Suprapubic skin (tissue), 4 donors: ENCODE measurements around the gene ATRIP. TPM values are rescaled to one million over a fixed set of nuclear protein-coding genes. Genes with fewer than 3 reads are reported as not detected.

ENCODE experiments used
- DNase-seq, 2 donors: peaks; one replicate each; pipeline ENCODE4 v3.0.0-alpha.2; 2019; ENCODE audit warnings: low spot score in 2 of 2
- H3K27ac ChIP-seq: fragments of 200-600 bp; sonication (generic); one replicate; pipeline ENCODE4 v1.5.1; 2019
- H3K27me3 ChIP-seq: fragments of 200-600 bp; sonication (generic); one replicate; pipeline ENCODE4 v1.5.1; 2019
- H3K36me3 ChIP-seq: fragments of 200-600 bp; sonication (generic); one replicate; pipeline ENCODE4 v1.5.1; 2019
- H3K4me1 ChIP-seq: fragments of 200-600 bp; sonication (generic); one replicate; pipeline ENCODE4 v1.5.1; 2019
- H3K4me3 ChIP-seq: fragments of 200-600 bp; sonication (generic); one replicate; pipeline ENCODE4 v1.5.1; 2019; ENCODE audit warnings: mild to moderate bottlenecking
- H3K9me3 ChIP-seq: fragments of 200-600 bp; sonication (generic); one replicate; pipeline ENCODE4 v1.5.1; 2019
- EP300 ChIP-seq: sonication (generic); formaldehyde crosslinking; IDR thresholded peaks from one replicate; pipeline ENCODE4 v1.6.1; 2017; ENCODE audit warnings: antibody characterized with exemption
- POLR2A ChIP-seq, 2 donors: fragments of 450-650 bp; IDR thresholded peaks; one replicate each; pipeline ENCODE4 v1.6.1; 2017; ENCODE audit warnings: antibody characterized with exemption in 2 of 2, mild to moderate bottlenecking in 2 of 2, moderate library complexity in 2 of 2
- POLR2AphosphoS5 ChIP-seq, 3 donors: sonication (generic); formaldehyde crosslinking; IDR thresholded peaks; one replicate each; pipeline ENCODE4 v1.6.1; 2017; ENCODE audit warnings: antibody characterized with exemption in 3 of 3
- WGBS: methylation state at CpG from one replicate; pipeline ENCODE4 v1.1.5; 2018; 5-methylcytosine and 5-hydroxymethylcytosine counted together
- total RNA-seq, 4 donors: library from RNA; depleted of rRNA; stranded (reverse); fragments of >200 nt; gene quantifications; one replicate each; pipeline ENCODE4 v1.1.0, GENCODE V29; 2016
- TF ChIP-seq, protein P1 (sequence below), 2 donors: fragments of 200-600 bp in 1 of 2; fragments of 450-650 bp in 1 of 2; sonication (generic) in 1 of 2; IDR thresholded peaks; one replicate each; pipeline ENCODE4 v1.5.1; 2016 to 2019; ENCODE audit warnings: antibody characterized with exemption in 2 of 2, mild to moderate bottlenecking in 1 of 2, moderate library complexity in 1 of 2

ATRIP gene
- total RNA-seq, 4 donors from 2014 or later: 8.7 to 12.7 (median 10.2) TPM

DNA sequence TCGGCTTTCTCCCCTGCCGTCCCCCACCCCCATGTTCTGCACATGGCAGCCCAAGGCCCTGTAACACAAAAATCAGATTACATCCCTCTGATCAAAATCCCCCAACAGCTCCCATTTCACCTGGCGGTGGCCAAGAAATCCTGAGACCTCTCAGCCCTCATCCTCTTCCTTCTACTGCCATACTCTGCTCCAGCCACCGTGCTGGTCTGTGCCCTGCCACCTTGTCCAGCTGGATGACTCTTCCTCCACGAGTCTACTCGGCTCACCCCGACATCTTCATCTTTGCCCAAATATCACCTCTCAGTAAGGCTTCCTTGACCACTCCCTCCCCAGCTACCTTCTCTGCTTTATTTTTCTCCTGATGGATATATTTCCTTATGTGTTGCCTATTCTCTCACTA is 9.7 kb upstream of the ATRIP start:
- TF ChIP-seq POLR2A (IDR thresholded peaks at IDR 0.05): no peak
- TF ChIP-seq, protein P1, sequence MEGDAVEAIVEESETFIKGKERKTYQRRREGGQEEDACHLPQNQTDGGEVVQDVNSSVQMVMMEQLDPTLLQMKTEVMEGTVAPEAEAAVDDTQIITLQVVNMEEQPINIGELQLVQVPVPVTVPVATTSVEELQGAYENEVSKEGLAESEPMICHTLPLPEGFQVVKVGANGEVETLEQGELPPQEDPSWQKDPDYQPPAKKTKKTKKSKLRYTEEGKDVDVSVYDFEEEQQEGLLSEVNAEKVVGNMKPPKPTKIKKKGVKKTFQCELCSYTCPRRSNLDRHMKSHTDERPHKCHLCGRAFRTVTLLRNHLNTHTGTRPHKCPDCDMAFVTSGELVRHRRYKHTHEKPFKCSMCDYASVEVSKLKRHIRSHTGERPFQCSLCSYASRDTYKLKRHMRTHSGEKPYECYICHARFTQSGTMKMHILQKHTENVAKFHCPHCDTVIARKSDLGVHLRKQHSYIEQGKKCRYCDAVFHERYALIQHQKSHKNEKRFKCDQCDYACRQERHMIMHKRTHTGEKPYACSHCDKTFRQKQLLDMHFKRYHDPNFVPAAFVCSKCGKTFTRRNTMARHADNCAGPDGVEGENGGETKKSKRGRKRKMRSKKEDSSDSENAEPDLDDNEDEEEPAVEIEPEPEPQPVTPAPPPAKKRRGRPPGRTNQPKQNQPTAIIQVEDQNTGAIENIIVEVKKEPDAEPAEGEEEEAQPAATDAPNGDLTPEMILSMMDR (IDR thresholded peaks at IDR 0.05): no peak
- no peak for TF ChIP-seq POLR2AphosphoS5 (IDR thresholded peaks at IDR 0.05)
- TF ChIP-seq EP300: no peak
- Histone ChIP-seq H3K4me3 (no peak overlapping the region), H3K27ac (peak overlapping the region; percentile 11), H3K36me3 (peaks cover 10% of the 10 kb centered on the region), H3K4me1 (peaks cover 69% of the 10 kb centered on the region), H3K9me3 (no peaks in the 10 kb centered on the region), H3K27me3 (no peaks in the 10 kb centered on the region)
- no peak for DNase-seq
- 87% methylated on average over 7 of the region's 7 CpGs for WGBS

DNA sequence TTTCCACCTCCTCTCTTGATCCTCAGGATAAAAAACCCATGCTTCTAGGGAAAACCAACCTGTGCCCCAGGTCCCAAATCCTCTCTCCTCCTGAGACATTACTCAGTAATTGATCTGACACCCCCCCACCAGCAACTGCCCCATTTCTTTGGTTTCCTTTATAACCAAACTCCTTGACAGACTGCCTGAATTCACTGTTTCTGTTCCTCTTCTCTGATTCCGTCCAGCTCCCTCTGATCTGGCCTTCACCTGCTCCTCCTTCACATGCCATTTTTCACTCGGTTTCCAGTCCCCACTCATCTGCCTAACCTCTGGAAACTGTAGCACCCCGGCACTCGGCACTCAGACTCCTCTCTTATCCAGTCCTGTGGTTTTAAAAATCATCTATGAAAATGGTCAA is 8.7 kb upstream of the ATRIP start:
- H3K27me3 ChIP-seq: no peaks in the 10 kb centered on the region
- TF ChIP-seq, protein P1 (IDR thresholded peaks at IDR 0.05): no peak
- TF ChIP-seq POLR2A (IDR thresholded peaks at IDR 0.05): no peak
- no peak overlapping the region for H3K27ac ChIP-seq
- peaks cover 65% of the 10 kb centered on the region for H3K4me1 ChIP-seq
- peaks cover 14% of the 10 kb centered on the region for H3K36me3 ChIP-seq
- WGBS: 75% methylated on average over 4 of the region's 4 CpGs
- H3K4me3 ChIP-seq: no peak overlapping the region
- H3K9me3 ChIP-seq: no peaks in the 10 kb centered on the region
- DNase-seq: no peak

DNA sequence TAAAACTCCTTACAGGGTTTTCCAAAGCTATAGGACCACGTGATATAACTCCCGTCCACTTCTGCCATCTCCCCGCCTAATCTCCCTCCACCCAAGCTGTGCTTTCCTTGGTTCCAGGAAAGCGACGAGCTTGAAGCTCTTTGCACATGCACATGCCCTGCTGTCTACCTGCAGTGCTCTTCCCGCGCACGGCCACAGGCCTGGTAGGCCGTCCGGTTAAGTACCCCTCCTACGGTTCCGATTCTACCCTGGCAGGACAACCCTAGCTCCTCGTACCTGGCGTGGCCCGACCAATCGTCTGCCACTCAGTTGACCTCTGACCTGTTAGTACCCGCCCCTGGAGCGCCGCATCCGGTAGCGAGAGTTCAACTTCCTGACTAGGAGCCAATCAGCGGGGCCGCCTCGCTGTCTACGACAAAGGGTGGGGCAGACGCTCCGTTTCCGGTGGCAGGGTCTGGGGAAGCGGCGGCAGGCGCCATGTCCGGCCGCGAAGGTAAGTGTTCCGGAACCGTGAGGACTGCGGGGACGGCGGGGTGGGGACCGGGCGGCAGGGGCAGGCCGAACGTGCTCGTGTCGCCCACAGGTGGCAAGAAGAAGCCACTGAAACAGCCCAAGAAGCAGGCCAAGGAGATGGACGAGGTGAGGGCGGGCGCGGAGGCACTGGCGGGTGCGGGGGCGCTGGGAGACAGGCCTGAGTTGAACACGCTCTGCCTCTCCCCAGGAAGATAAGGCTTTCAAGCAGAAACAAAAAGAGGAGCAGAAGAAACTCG is 6.5 kb upstream of the ATRIP start, which contains the start of the genes CCDC51 and TMA7:
TSS of gene CCDC51 (minus strand) at position 300 of the 770 bp plus-strand sequence. CDS start 4,991 bp downstream, outside the sequence.
TSS of gene TMA7 (plus strand) at position 438 of the 770 bp plus-strand sequence. CDS start at position 478, 40 bp downstream.
- peak; percentile 100 for DNase-seq
- WGBS: 0% methylated on average over 39 of the region's 54 CpGs
- peaks cover 45% of the 10 kb centered on the region for H3K4me1 ChIP-seq

DNA sequence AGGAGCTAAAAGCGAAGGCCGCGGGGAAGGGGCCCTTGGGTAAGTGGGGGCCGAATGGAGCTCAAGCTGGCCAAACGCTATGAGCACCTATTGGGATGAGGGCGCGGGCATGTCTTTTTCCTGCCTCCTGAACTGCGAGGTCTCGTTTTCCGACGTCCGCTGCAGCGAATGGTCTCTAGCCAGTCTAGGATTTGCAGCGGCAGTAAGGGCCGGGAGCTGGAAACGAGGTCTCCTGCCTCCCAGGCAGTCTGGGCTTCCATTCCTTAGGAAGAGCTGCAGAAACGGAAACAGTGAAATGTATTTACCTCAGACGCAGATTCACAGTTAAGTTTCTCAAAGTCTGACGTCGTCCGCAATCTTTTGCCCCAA is 6.0 kb upstream of the ATRIP start:
- peak overlapping the region; percentile 90 for H3K4me3 ChIP-seq
- H3K36me3 ChIP-seq: peaks cover 22% of the 10 kb centered on the region
- whole genome bisulfite sequencing: under 1% methylated on average over 21 of the region's 21 CpGs
- DNase-seq: no peak
- no peaks in the 10 kb centered on the region for H3K9me3 ChIP-seq
- peak overlapping the region; percentile 97 for H3K27ac ChIP-seq
- TF ChIP-seq, protein P1 (IDR thresholded peaks at IDR 0.05): no peak
- no peak for TF ChIP-seq POLR2AphosphoS5 (IDR thresholded peaks at IDR 0.05)
- no peak for TF ChIP-seq EP300
- no peak for TF ChIP-seq POLR2A (IDR thresholded peaks at IDR 0.05)
- H3K27me3 ChIP-seq: no peaks in the 10 kb centered on the region
- peaks cover 41% of the 10 kb centered on the region for H3K4me1 ChIP-seq

More for the DNA sequence above, 6.5 kb upstream of the ATRIP start, which contains the start of the genes CCDC51 and TMA7:
- Histone ChIP-seq H3K36me3 (peaks cover 22% of the 10 kb centered on the region), H3K4me3 (peak within 1 kb of the TSS; percentile 90), H3K27ac (peak within 1 kb of the TSS; percentile 97), H3K9me3 (no peaks in the 10 kb centered on the region), H3K27me3 (no peaks in the 10 kb centered on the region)
- TF ChIP-seq POLR2AphosphoS5 (IDR thresholded peaks at IDR 0.05) (peak; percentile 93 to 98 (median 95)), POLR2A (IDR thresholded peaks at IDR 0.05) (peak; percentile 91 to 95)
- TF ChIP-seq, protein P1 (IDR thresholded peaks at IDR 0.05): no peak

DNA sequence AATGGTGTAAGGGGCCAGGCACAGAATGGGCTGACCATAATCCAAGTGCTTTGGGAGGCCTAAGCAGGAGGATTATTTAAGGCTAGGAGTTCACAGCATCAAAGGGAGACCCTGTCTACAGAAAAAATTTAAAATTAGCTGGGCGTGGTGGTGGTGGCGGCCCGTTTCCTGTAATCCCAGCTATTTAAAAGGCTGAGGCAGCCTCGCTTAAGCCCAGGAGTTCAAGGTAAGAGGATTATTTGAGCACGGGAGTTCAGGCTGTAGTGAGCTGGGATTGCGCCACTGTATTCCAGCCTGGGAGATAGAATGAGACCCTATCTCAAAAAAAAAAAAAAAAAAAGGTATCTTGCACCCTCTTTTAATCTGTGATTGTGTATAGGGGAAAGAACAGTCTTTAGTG is 4.6 kb upstream of the ATRIP start:
- H3K27me3 ChIP-seq: no peaks in the 10 kb centered on the region
- no peak for TF ChIP-seq EP300
- TF ChIP-seq POLR2A (IDR thresholded peaks at IDR 0.05): no peak
- TF ChIP-seq POLR2AphosphoS5 (IDR thresholded peaks at IDR 0.05): no peak
- TF ChIP-seq, protein P1 (IDR thresholded peaks at IDR 0.05): no peak
- no peaks in the 10 kb centered on the region for H3K9me3 ChIP-seq
- peaks cover 40% of the 10 kb centered on the region for H3K4me1 ChIP-seq
- H3K4me3 ChIP-seq: no peak overlapping the region
- no peak for DNase-seq
- no peak overlapping the region for H3K27ac ChIP-seq
- WGBS: 77% methylated on average over 6 of the region's 6 CpGs
- peaks cover 22% of the 10 kb centered on the region for H3K36me3 ChIP-seq
